WTC11 (cell line): ENCODE measurements around the gene RIMBP2. TPM values are rescaled to one million over a fixed set of nuclear protein-coding genes. Genes with fewer than 3 reads are reported as not detected.

Experiments used
- ATAC-seq: fragments of 200-7000 bp; cut with Tn5 transposase; 2 replicates; pipeline ENCODE4 v1.10.0; 2021; ENCODE audit warnings: mild to moderate bottlenecking, moderate library complexity
- CTCF ChIA-PET: fragments of 300-600 bp; sonication (Branson Sonifier 250); formaldehyde crosslinking; loops from one replicate; lab custom pipeline; 2021; ENCODE audit warnings: antibody characterized with exemption; lab: Charles Lee
- POLR2A ChIA-PET: fragments of 350-600 bp; sonication (Branson Sonifier 250); formaldehyde crosslinking; loops from one replicate; lab custom pipeline; 2021; ENCODE audit warnings: antibody characterized with exemption; lab: Charles Lee
- DNase-seq: peaks from one replicate; pipeline ENCODE4 v3.0.0; 2021; ENCODE audit warnings: low spot score
- H3K27ac Mint-ChIP-seq: 2 replicates; pipeline ENCODE4 v1.8.0; 2021; ENCODE audit warnings: mixed read lengths
- H3K27me3 Mint-ChIP-seq: 2 replicates; pipeline ENCODE4 v1.8.0; 2021; ENCODE audit warnings: low read depth, mild to moderate bottlenecking, moderate library complexity, mixed read lengths
- H3K36me3 Mint-ChIP-seq: 2 replicates; pipeline ENCODE4 v1.8.0; 2021; ENCODE audit warnings: mixed read lengths
- H3K4me1 Mint-ChIP-seq: 2 replicates; pipeline ENCODE4 v1.8.0; 2022; ENCODE audit warnings: mixed read lengths
- H3K4me3 Mint-ChIP-seq: 2 replicates; pipeline ENCODE4 v1.8.0; 2021; ENCODE audit warnings: mild to moderate bottlenecking, moderate library complexity, mixed read lengths
- H3K9me3 Mint-ChIP-seq: 2 replicates; pipeline ENCODE4 v1.8.0; 2021; ENCODE audit warnings: mixed read lengths
- CBFB ChIP-seq: sonication (generic); formaldehyde crosslinking; IDR thresholded peaks from 2 replicates; pipeline ENCODE4 v1.8.1; 2022; ENCODE audit warnings: mild to moderate bottlenecking, low read depth, missing genetic modification reagents
- FOXJ3 ChIP-seq: sonication (generic); formaldehyde crosslinking; IDR thresholded peaks from 2 replicates; pipeline ENCODE4 v1.9.0; 2021; ENCODE audit warnings: missing genetic modification reagents, mild to moderate bottlenecking, borderline replicate concordance
- KAT7 ChIP-seq: sonication (generic); formaldehyde crosslinking; IDR thresholded peaks from 2 replicates; pipeline ENCODE4 v1.8.1; 2023; ENCODE audit warnings: missing genetic modification reagents, mild to moderate bottlenecking, borderline replicate concordance
- TCF7 ChIP-seq: sonication (generic); formaldehyde crosslinking; IDR thresholded peaks from 2 replicates; pipeline ENCODE4 v1.8.0; 2022; ENCODE audit warnings: mild to moderate bottlenecking, low read depth, missing genetic modification reagents, moderate library complexity
- ZBTB21 ChIP-seq: sonication (generic); formaldehyde crosslinking; IDR thresholded peaks from 2 replicates; pipeline ENCODE4 v1.8.1; 2023; ENCODE audit warnings: mild to moderate bottlenecking, missing genetic modification reagents, borderline replicate concordance
- total RNA-seq: library from RNA; stranded (reverse); gene quantifications from 3 replicates; pipeline ENCODE4 v1.2.3, GENCODE V29; 2021
- TF ChIP-seq, protein P1 (sequence below): fragments of 250-450 bp; sonication (Bioruptor Pico); IDR thresholded peaks from 2 replicates; pipeline ENCODE4 v1.9.0; 2021; ENCODE audit warnings: mild to moderate bottlenecking
- TF ChIP-seq, protein P2 (sequence below): sonication (generic); formaldehyde crosslinking; IDR thresholded peaks from 2 replicates; pipeline ENCODE4 v1.8.0; 2022; ENCODE audit warnings: mild to moderate bottlenecking, missing genetic modification reagents
- TF ChIP-seq, protein P3 (sequence below): fragments of 200-600 bp; IDR thresholded peaks from 2 replicates; pipeline ENCODE4 v1.8.0; 2022; ENCODE audit warnings: antibody characterized with exemption
- TF ChIP-seq, protein P4 (sequence below): sonication (generic); formaldehyde crosslinking; IDR thresholded peaks from 2 replicates; pipeline ENCODE4 v1.8.0; 2022; ENCODE audit warnings: mild to moderate bottlenecking, missing genetic modification reagents
- TF ChIP-seq, protein P5 (sequence below): sonication (generic); formaldehyde crosslinking; IDR thresholded peaks from 2 replicates; pipeline ENCODE4 v1.8.1; 2022; ENCODE audit warnings: low read depth, mild to moderate bottlenecking, moderate library complexity, missing genetic modification reagents, borderline replicate concordance
- TF ChIP-seq, protein P6 (sequence below): fragments of 250-450 bp; sonication (Bioruptor Pico); conservative IDR thresholded peaks from 2 replicates; pipeline ENCODE4 v1.9.0; 2021; ENCODE audit warnings: mild to moderate bottlenecking
- TF ChIP-seq, protein P7 (sequence below): fragments of 250-450 bp; sonication (Bioruptor Pico); IDR thresholded peaks from 2 replicates; pipeline ENCODE4 v1.8.0; 2021; ENCODE audit warnings: mild to moderate bottlenecking
- TF ChIP-seq, protein P8 (sequence below): sonication (generic); formaldehyde crosslinking; IDR thresholded peaks from 2 replicates; pipeline ENCODE4 v1.8.1; 2023; ENCODE audit warnings: mild to moderate bottlenecking, missing genetic modification reagents, borderline replicate concordance

Gene RIMBP2
- total RNA-seq, 1 experiment from 2014 or later, result 2.6 TPM

DNA sequence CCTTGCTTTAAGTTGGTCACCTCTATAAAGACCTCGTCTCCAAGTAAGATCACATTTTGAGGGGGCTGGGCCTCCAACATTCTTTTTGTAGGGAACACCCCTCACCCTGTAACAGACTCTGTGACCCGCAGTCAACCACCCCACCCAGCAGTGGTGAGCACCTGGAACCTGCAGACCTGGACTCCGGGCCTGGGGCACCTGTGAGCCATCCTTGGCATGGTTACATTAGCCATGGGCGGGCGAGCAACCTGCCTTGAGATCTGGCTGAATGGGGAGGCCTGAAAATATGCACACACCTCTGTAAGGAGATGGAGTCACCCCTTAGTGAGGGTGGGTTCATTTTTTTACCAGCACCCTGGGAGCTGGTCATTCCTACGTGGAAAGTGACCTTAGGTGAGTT is 95.3 kb downstream of the RIMBP2 start (continued):
- TF ChIP-seq, protein P1, sequence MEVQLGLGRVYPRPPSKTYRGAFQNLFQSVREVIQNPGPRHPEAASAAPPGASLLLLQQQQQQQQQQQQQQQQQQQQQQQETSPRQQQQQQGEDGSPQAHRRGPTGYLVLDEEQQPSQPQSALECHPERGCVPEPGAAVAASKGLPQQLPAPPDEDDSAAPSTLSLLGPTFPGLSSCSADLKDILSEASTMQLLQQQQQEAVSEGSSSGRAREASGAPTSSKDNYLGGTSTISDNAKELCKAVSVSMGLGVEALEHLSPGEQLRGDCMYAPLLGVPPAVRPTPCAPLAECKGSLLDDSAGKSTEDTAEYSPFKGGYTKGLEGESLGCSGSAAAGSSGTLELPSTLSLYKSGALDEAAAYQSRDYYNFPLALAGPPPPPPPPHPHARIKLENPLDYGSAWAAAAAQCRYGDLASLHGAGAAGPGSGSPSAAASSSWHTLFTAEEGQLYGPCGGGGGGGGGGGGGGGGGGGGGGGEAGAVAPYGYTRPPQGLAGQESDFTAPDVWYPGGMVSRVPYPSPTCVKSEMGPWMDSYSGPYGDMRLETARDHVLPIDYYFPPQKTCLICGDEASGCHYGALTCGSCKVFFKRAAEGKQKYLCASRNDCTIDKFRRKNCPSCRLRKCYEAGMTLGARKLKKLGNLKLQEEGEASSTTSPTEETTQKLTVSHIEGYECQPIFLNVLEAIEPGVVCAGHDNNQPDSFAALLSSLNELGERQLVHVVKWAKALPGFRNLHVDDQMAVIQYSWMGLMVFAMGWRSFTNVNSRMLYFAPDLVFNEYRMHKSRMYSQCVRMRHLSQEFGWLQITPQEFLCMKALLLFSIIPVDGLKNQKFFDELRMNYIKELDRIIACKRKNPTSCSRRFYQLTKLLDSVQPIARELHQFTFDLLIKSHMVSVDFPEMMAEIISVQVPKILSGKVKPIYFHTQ (CRISPR knock-in tag), result no peak
- TF ChIP-seq, all 79 proteins: peak for 0

DNA sequence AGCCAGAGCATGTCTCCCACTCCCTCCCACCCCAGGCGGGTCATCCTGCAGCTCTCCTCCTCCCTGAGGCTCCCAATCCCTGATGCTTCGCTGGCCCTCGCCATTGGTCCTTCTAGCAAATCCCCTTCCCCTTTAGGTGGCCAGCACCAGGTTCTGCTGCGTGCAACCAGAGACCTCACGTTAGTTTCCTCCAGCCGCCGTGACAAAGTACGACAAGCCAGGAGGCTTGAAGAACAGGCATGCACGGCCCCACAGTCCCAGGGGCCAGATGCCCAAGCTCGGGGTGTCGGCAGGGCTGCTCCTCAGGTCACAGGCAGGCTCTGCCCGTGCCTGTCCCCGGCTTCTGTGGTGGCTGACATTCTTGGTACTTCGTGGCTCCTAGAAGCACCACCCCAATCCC is 95.8 kb downstream of the RIMBP2 start:
- Mint-ChIP-seq H3K36me3 (no peaks in the 10 kb centered on the region), H3K27ac (no peak overlapping the region)

DNA sequence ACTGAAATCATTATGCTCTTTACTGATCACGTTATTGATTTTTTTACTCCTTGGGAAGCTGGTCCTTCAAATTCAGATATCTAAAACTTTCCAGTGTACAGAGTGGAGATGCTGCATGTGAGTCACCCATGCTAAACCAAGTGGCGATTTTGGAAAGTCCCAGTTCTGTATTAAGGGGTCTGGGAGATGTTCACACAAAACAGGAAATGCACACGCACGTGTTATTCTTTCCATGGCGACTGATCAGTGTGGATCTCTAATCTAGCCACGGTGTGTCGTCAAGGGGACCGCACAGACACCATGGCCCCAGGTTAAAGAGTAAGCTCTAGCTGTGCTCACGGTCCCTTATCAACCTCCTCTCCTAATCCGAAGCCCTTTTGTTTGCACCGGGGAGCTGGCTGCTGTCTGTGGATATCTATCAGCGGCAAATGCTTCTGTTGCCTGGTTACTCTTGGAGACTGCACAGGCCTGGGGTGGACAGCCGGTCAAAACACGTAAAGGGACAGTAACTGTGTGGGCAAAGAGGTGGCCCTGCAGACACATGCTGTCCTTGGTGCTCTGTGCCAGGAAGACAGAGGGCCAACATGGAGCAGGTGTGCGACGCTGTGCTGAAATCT is 96.6 kb downstream of the RIMBP2 start:
- H3K36me3 Mint-ChIP-seq, result no peaks in the 10 kb centered on the region
- H3K4me3 Mint-ChIP-seq, result no peak overlapping the region
- no peak overlapping the region for H3K27ac Mint-ChIP-seq
- H3K27me3 Mint-ChIP-seq, result no peaks in the 10 kb centered on the region
- POLR2A ChIA-PET, result no interaction called here
- CTCF ChIA-PET, result interaction anchor here (0.9 kb wide), 1 partner anchor 143 kb away, joined by 4 read pairs; no protein-coding TSS in a partner anchor
- H3K9me3 Mint-ChIP-seq, result peaks cover 8% of the 10 kb centered on the region; the same call in 1 of the 2 replicates
- ATAC-seq (no peak), DNase-seq (no peak)
- H3K4me1 Mint-ChIP-seq, result no peaks in the 10 kb centered on the region
- TF ChIP-seq CBFB (CRISPR knock-in tag), result no peak
- TF ChIP-seq ZBTB21, result no peak
- TF ChIP-seq, protein P2, sequence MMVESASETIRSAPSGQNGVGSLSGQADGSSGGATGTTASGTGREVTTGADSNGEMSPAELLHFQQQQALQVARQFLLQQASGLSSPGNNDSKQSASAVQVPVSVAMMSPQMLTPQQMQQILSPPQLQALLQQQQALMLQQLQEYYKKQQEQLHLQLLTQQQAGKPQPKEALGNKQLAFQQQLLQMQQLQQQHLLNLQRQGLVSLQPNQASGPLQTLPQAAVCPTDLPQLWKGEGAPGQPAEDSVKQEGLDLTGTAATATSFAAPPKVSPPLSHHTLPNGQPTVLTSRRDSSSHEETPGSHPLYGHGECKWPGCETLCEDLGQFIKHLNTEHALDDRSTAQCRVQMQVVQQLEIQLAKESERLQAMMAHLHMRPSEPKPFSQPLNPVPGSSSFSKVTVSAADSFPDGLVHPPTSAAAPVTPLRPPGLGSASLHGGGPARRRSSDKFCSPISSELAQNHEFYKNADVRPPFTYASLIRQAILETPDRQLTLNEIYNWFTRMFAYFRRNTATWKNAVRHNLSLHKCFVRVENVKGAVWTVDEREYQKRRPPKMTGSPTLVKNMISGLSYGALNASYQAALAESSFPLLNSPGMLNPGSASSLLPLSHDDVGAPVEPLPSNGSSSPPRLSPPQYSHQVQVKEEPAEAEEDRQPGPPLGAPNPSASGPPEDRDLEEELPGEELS, result no peak
- no peak for TF ChIP-seq TCF7 (CRISPR knock-in tag)
- TF ChIP-seq FOXJ3 (CRISPR knock-in tag), result no peak
- TF ChIP-seq, protein P3, sequence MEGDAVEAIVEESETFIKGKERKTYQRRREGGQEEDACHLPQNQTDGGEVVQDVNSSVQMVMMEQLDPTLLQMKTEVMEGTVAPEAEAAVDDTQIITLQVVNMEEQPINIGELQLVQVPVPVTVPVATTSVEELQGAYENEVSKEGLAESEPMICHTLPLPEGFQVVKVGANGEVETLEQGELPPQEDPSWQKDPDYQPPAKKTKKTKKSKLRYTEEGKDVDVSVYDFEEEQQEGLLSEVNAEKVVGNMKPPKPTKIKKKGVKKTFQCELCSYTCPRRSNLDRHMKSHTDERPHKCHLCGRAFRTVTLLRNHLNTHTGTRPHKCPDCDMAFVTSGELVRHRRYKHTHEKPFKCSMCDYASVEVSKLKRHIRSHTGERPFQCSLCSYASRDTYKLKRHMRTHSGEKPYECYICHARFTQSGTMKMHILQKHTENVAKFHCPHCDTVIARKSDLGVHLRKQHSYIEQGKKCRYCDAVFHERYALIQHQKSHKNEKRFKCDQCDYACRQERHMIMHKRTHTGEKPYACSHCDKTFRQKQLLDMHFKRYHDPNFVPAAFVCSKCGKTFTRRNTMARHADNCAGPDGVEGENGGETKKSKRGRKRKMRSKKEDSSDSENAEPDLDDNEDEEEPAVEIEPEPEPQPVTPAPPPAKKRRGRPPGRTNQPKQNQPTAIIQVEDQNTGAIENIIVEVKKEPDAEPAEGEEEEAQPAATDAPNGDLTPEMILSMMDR, result no peak
- TF ChIP-seq, protein P4, sequence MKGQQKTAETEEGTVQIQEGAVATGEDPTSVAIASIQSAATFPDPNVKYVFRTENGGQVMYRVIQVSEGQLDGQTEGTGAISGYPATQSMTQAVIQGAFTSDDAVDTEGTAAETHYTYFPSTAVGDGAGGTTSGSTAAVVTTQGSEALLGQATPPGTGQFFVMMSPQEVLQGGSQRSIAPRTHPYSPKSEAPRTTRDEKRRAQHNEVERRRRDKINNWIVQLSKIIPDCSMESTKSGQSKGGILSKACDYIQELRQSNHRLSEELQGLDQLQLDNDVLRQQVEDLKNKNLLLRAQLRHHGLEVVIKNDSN (CRISPR knock-in tag), result no peak
- TF ChIP-seq, protein P5, sequence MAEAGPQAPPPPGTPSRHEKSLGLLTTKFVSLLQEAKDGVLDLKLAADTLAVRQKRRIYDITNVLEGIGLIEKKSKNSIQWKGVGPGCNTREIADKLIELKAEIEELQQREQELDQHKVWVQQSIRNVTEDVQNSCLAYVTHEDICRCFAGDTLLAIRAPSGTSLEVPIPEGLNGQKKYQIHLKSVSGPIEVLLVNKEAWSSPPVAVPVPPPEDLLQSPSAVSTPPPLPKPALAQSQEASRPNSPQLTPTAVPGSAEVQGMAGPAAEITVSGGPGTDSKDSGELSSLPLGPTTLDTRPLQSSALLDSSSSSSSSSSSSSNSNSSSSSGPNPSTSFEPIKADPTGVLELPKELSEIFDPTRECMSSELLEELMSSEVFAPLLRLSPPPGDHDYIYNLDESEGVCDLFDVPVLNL, result no peak
- TF ChIP-seq, protein P6, sequence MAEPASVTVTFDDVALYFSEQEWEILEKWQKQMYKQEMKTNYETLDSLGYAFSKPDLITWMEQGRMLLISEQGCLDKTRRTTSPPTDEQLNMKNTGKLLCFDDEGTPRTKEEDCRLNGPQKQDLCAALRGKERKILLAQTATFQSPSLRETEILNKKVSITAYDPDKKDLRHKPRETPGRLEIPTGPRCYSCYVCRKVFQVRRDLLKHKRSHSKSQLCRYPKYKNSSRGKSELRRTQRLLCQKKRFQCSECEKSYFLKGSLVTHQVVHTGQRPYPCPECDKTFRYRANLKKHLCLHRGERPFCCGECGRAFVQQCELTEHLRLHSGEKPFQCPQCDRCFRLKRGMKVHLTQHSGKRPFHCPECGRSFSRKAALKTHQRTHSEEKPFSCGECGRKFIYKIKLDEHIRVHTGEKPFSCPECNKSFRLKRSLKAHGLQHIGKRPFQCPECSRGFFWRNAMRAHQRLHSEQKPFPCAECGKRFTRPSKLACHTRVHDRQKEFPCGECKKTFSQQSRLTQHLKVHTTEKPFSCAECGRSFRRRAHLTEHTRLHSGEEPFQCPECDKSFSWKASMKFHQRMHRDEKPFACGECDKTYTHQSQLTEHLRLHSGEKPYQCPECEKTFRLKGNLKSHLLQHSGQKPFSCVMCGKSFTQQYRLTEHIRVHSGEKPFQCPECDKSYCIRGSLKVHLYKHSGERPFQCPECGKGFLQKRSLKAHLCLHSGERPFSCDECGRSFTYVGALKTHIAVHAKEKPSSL (CRISPR knock-in tag), result no peak
- TF ChIP-seq, protein P7, sequence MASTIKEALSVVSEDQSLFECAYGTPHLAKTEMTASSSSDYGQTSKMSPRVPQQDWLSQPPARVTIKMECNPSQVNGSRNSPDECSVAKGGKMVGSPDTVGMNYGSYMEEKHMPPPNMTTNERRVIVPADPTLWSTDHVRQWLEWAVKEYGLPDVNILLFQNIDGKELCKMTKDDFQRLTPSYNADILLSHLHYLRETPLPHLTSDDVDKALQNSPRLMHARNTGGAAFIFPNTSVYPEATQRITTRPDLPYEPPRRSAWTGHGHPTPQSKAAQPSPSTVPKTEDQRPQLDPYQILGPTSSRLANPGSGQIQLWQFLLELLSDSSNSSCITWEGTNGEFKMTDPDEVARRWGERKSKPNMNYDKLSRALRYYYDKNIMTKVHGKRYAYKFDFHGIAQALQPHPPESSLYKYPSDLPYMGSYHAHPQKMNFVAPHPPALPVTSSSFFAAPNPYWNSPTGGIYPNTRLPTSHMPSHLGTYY (CRISPR knock-in tag), result no peak

More for the DNA sequence above, 95.8 kb downstream of the RIMBP2 start:
- TF ChIP-seq KAT7 (CRISPR knock-in tag), result no peak
- TF ChIP-seq, protein P8, sequence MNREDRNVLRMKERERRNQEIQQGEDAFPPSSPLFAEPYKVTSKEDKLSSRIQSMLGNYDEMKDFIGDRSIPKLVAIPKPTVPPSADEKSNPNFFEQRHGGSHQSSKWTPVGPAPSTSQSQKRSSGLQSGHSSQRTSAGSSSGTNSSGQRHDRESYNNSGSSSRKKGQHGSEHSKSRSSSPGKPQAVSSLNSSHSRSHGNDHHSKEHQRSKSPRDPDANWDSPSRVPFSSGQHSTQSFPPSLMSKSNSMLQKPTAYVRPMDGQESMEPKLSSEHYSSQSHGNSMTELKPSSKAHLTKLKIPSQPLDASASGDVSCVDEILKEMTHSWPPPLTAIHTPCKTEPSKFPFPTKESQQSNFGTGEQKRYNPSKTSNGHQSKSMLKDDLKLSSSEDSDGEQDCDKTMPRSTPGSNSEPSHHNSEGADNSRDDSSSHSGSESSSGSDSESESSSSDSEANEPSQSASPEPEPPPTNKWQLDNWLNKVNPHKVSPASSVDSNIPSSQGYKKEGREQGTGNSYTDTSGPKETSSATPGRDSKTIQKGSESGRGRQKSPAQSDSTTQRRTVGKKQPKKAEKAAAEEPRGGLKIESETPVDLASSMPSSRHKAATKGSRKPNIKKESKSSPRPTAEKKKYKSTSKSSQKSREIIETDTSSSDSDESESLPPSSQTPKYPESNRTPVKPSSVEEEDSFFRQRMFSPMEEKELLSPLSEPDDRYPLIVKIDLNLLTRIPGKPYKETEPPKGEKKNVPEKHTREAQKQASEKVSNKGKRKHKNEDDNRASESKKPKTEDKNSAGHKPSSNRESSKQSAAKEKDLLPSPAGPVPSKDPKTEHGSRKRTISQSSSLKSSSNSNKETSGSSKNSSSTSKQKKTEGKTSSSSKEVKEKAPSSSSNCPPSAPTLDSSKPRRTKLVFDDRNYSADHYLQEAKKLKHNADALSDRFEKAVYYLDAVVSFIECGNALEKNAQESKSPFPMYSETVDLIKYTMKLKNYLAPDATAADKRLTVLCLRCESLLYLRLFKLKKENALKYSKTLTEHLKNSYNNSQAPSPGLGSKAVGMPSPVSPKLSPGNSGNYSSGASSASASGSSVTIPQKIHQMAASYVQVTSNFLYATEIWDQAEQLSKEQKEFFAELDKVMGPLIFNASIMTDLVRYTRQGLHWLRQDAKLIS (CRISPR knock-in tag), result no peak
- DNase-seq (no peak), ATAC-seq (no peak)
- ChIA-PET CTCF (no interaction called here), POLR2A (no interaction called here)
- Mint-ChIP-seq H3K4me3 (no peak overlapping the region), H3K9me3 (peaks cover 8% of the 10 kb centered on the region; the same call in 1 of the 2 replicates), H3K27me3 (no peaks in the 10 kb centered on the region), H3K4me1 (peaks cover 3% of the 10 kb centered on the region)
